Testis (tissue), 2 donors: ENCODE measurements around the gene LSM12.

Source experiments
- CTCF ChIP-seq, 3 experiments: fragments of 450-650 bp in 2 of 3; fragments of 200-600 bp in 1 of 3; sonication (generic) in 1 of 3; IDR thresholded peaks; one replicate each; pipeline ENCODE4 v1.5.1; 2016 to 2019; ENCODE audit warnings: antibody characterized with exemption in 3 of 3, mild to moderate bottlenecking in 2 of 3, moderate library complexity in 1 of 3
- POLR2A ChIP-seq: fragments of 450-650 bp; IDR thresholded peaks from one replicate; pipeline ENCODE4 v1.6.1; 2017; ENCODE audit warnings: antibody characterized with exemption, mild to moderate bottlenecking, moderate library complexity

DNA sequence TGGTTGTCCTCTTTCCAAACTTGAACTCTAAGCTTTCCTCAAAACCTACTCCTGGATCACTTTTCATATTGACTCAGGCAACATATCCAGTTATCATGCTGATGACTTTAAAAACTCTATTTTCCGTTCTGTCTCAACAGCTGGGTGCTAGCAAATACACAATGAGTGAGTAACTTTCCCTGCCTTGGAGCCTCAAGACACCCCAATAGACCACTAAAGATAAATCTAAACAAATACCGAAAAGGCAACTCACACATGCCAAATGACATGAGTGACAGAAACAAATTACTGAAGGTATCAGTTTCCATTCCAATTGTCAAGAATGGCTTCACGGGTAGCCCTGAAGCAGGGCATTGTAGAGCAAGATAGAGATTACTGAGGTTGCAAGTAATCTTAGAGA is 36.0 kb downstream of the LSM12 start:
- no peak for TF ChIP-seq CTCF (IDR thresholded peaks at IDR 0.05)
- no peak for TF ChIP-seq POLR2A
